ENCODE results near the gene VHLL. TPM values are rescaled to one million over a fixed set of nuclear protein-coding genes. Genes with fewer than 3 reads are reported as not detected.
A peak's percentile ranks its signal among the peaks of the same experiment; 100 is the strongest.

VHLL gene
- total and polyA plus RNA-seq, 10 of the 15 experiments (the other 5 are each of a cell fraction or from before 2014, with no cell fraction given), result 0.23 TPM; not detected in 9

DNA sequence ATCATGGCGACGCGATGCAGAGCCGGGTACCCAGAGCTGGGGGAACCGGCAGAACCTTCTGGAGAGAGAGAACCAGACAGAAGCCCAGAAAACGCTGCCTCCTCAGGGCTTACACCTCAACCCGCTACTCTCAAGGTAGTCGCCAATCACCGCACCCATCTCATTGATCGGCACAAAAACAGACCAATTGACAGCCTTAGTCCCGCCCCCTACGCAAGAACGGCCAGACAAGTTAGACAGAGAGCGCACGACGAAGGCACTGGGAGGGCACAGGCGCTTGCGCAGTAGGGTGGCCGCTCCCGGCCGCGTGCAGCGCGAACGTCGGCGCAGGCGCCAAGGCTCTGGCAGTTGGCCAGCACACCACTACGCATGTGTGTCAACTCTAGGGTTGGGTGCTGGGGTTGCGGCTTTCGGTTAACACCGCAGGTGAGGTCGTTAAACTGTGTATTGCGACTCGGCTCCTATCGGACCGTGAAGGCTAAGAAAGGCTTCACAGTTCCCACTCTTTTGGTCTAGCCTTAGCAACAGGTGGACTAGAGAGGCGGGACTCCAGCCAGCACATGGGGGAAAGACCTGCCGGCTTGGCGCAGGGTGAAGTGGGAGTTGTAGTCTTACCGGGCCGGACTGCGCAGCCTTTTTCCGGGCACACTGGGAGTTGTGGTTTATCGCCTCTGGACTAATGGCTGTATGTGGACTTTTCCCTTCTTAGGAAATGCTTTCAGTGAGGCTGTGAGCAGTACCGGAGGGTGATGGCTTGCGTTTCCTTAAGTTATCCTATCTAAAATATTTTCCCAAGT lies 39.3 kb upstream of the VHLL start, which contains the start of the genes CCT3 and TSACC (continued):
- TF ChIP-seq, protein P1, sequence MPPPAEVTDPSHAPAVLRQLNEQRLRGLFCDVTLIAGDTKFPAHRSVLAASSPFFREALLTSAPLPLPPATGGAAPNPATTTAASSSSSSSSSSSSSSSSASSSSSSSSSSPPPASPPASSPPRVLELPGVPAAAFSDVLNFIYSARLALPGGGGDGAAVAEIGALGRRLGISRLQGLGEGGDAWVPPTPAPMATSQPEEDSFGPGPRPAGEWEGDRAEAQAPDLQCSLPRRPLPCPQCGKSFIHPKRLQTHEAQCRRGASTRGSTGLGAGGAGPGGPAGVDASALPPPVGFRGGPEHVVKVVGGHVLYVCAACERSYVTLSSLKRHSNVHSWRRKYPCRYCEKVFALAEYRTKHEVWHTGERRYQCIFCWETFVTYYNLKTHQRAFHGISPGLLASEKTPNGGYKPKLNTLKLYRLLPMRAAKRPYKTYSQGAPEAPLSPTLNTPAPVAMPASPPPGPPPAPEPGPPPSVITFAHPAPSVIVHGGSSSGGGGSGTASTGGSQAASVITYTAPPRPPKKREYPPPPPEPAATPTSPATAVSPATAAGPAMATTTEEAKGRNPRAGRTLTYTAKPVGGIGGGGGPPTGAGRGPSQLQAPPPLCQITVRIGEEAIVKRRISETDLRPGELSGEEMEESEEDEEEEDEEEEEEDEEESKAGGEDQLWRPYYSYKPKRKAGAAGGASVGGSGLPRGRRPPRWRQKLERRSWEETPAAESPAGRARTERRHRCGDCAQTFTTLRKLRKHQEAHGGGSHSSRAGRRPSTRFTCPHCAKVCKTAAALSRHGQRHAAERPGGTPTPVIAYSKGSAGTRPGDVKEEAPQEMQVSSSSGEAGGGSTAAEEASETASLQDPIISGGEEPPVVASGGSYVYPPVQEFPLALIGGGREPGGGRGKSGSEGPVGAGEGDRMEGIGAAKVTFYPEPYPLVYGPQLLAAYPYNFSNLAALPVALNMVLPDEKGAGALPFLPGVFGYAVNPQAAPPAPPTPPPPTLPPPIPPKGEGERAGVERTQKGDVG (CRISPR knock-in tag; IDR thresholded peaks at IDR 0.05), result no peak
- TF ChIP-seq KDM1A (IDR thresholded peaks at IDR 0.05; ENCODE audit: borderline replicate concordance), result no peak
- no peak; the same call in 2 of the 3 replicates for TF ChIP-seq POU2F2 (IDR thresholded peaks at IDR 0.05; ENCODE audit: borderline replicate concordance, low read depth, low read length)
- 0 out of 2 replicates have a peak, but pooled peaks have one; percentile 34 for TF ChIP-seq MEF2A (IDR thresholded peaks at IDR 0.05; ENCODE audit: insufficient read depth, low read depth, low read length)
- TF ChIP-seq CBX5 (IDR thresholded peaks at IDR 0.05; ENCODE audit: low read depth), result no peak
- TF ChIP-seq BHLHE40 (IDR thresholded peaks at IDR 0.05; ENCODE audit: borderline replicate concordance in 1 of 2, low read depth in 2 of 2, low read length in 1 of 2), result peak; percentile 76 to 90
- TF ChIP-seq, protein P2, sequence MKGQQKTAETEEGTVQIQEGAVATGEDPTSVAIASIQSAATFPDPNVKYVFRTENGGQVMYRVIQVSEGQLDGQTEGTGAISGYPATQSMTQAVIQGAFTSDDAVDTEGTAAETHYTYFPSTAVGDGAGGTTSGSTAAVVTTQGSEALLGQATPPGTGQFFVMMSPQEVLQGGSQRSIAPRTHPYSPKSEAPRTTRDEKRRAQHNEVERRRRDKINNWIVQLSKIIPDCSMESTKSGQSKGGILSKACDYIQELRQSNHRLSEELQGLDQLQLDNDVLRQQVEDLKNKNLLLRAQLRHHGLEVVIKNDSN (IDR thresholded peaks at IDR 0.05; ENCODE audit: borderline replicate concordance, extremely low read length, insufficient read depth, low read depth, low read length), result peak; percentile 57
- no peak for TF ChIP-seq ETV6 (conservative IDR thresholded peaks at IDR 0.05 in 1 of 2, IDR thresholded peaks at IDR 0.05 in 1 of 2; ENCODE audit: borderline replicate concordance in 1 of 2, low read depth in 1 of 2)

Data from GM12878 (cell line).